Caco-2 (cell line): ENCODE results near the gene ENAH. TPM values are rescaled to one million over a fixed set of nuclear protein-coding genes. Genes with fewer than 3 reads are reported as not detected.

Source experiments
- BruUV-seq: library from RNA; stranded (reverse); fragments of 400-500 nt; replicated peaks from 2 replicates; lab custom pipeline; 2021; lab: Mats Ljungman, UMichigan
- CTCF ChIA-PET: fragments of 300-600 bp; sonication (Branson Sonifier 250); formaldehyde crosslinking; loops from one replicate; lab custom pipeline; 2022; ENCODE audit warnings: antibody characterized with exemption; lab: Charles Lee
- POLR2A ChIA-PET: fragments of 300-600 bp; sonication (Branson Sonifier 250); formaldehyde crosslinking; loops from one replicate; lab custom pipeline; 2022; ENCODE audit warnings: antibody characterized with exemption; lab: Charles Lee
- DNase-seq, 2 experiments: peaks; one replicate each; pipeline versions ENCODE4 v3.0.0 to v3.0.0-alpha.2; 2020 to 2022
- H3K27me3 ChIP-seq: replicated peaks from 2 replicates; pipeline ENCODE4 v1.6.0; 2011; ENCODE audit warnings: low read length; ENCODE audit not compliant: control insufficient read depth, insufficient read depth
- H3K36me3 ChIP-seq: 2 replicates; pipeline ENCODE4 v1.5.1; 2011; ENCODE audit warnings: low read length; ENCODE audit not compliant: control insufficient read depth, insufficient read depth
- H3K4me1 ChIP-seq: fragments of 250-450 bp; sonication (Bioruptor Pico); 2 replicates; pipeline ENCODE4 v1.5.1; 2020; ENCODE audit warnings: mild to moderate bottlenecking
- H3K4me3 ChIP-seq: 2 replicates; pipeline ENCODE4 v1.5.1; 2011; ENCODE audit warnings: low read depth, mild to moderate bottlenecking, control low read depth, low read length
- H3K9me3 ChIP-seq: fragments of 250-450 bp; sonication (Bioruptor Pico); 2 replicates; pipeline ENCODE4 v1.5.1; 2020; ENCODE audit warnings: mild to moderate bottlenecking, moderate library complexity
- H3K27ac Mint-ChIP-seq: one replicate; pipeline ENCODE4 v1.8.0; 2022; ENCODE audit warnings: mixed read lengths; ENCODE audit not compliant: unreplicated experiment
- H3K27me3 Mint-ChIP-seq: one replicate; pipeline ENCODE4 v1.8.0; 2022; ENCODE audit warnings: mixed read lengths; ENCODE audit not compliant: insufficient read depth, unreplicated experiment
- H3K36me3 Mint-ChIP-seq: one replicate; pipeline ENCODE4 v1.8.0; 2022; ENCODE audit warnings: mild to moderate bottlenecking, mixed read lengths; ENCODE audit not compliant: insufficient read depth, unreplicated experiment
- H3K4me1 Mint-ChIP-seq: one replicate; pipeline ENCODE4 v1.8.0; 2022; ENCODE audit warnings: low read depth, mixed read lengths; ENCODE audit not compliant: unreplicated experiment
- H3K4me3 Mint-ChIP-seq: one replicate; pipeline ENCODE4 v1.8.0; 2022; ENCODE audit warnings: mild to moderate bottlenecking, moderate library complexity, mixed read lengths; ENCODE audit not compliant: unreplicated experiment
- H3K9me3 Mint-ChIP-seq: one replicate; pipeline ENCODE4 v1.8.0; 2022; ENCODE audit warnings: mixed read lengths; ENCODE audit not compliant: unreplicated experiment
- intact Hi-C: fragments of 100-400 bp; cut with micrococcal nuclease; formaldehyde crosslinking; loops from one replicate; pipeline ENCODE4 v1.10.0; 2022; ENCODE audit not compliant: unreplicated experiment
- total RNA-seq: library from RNA; stranded (reverse); gene quantifications from 2 replicates; pipeline ENCODE4 v1.2.3, GENCODE V29; 2022
- TF ChIP-seq, protein P1 (sequence below), 2 experiments: fragments of 200-600 bp in 1 of 2; IDR thresholded peaks; 1 replicate in 1 of 2; 2 replicates in 1 of 2; pipeline versions ENCODE4 v1.5.1 to v1.8.0; 2011 to 2022; ENCODE audit warnings: antibody characterized with exemption in 1 of 2, control low read depth in 1 of 2, inconsistent platforms in 1 of 2, low read depth in 1 of 2, low read length in 1 of 2, mild to moderate bottlenecking in 1 of 2, moderate library complexity in 1 of 2; ENCODE audit not compliant: insufficient read depth in 1 of 2, severe bottlenecking in 1 of 2, unreplicated experiment in 1 of 2

Gene ENAH
- total RNA-seq, 1 experiment from 2014 or later = 78.0 TPM

DNA sequence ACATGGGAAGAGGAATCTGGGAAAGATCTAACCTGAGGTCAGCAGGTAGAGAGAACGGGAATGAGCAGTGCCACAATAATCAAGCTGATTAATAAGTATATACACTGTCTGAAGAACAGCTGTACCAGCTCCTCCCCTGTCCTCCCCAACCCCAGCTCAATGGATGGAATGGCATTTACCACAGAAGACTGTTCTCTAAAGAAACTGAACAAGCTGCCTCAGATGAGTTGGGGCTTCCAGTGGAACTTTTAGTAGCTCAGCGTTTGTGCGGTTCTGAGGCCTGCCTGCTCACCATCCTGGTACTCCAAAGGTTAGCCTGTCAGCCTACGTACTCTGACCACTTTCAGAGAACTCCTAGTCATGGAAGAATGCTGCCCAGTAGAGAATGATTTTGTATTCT, 123.2 kb downstream of the ENAH start:
- intact Hi-C loops = no loop called here
- BruUV-seq = no TSS peak
- no peak overlapping the region for H3K4me3 ChIP-seq
- H3K27me3 Mint-ChIP-seq = no peaks in the 10 kb centered on the region
- H3K9me3 ChIP-seq = no peaks in the 10 kb centered on the region
- no peak for DNase-seq
- no peaks in the 10 kb centered on the region for H3K36me3 Mint-ChIP-seq
- H3K36me3 ChIP-seq = no peaks in the 10 kb centered on the region
- H3K27me3 ChIP-seq = no peaks in the 10 kb centered on the region
- ChIA-PET CTCF (no interaction called here), POLR2A (no interaction called here)
- no peak overlapping the region for H3K27ac Mint-ChIP-seq
- H3K4me3 Mint-ChIP-seq = no peak overlapping the region
- H3K4me1 ChIP-seq = peaks cover 3% of the 10 kb centered on the region; the same call in 1 of the 2 replicates
- TF ChIP-seq, protein P1, sequence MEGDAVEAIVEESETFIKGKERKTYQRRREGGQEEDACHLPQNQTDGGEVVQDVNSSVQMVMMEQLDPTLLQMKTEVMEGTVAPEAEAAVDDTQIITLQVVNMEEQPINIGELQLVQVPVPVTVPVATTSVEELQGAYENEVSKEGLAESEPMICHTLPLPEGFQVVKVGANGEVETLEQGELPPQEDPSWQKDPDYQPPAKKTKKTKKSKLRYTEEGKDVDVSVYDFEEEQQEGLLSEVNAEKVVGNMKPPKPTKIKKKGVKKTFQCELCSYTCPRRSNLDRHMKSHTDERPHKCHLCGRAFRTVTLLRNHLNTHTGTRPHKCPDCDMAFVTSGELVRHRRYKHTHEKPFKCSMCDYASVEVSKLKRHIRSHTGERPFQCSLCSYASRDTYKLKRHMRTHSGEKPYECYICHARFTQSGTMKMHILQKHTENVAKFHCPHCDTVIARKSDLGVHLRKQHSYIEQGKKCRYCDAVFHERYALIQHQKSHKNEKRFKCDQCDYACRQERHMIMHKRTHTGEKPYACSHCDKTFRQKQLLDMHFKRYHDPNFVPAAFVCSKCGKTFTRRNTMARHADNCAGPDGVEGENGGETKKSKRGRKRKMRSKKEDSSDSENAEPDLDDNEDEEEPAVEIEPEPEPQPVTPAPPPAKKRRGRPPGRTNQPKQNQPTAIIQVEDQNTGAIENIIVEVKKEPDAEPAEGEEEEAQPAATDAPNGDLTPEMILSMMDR (IDR thresholded peaks at IDR 0.05; ENCODE audit: insufficient read depth in 1 of 2, low read depth in 1 of 2, low read length in 1 of 2, severe bottlenecking in 1 of 2, unreplicated experiment in 1 of 2) = no peak
- H3K4me1 Mint-ChIP-seq = peaks cover 9% of the 10 kb centered on the region
- H3K9me3 Mint-ChIP-seq = no peaks in the 10 kb centered on the region

DNA sequence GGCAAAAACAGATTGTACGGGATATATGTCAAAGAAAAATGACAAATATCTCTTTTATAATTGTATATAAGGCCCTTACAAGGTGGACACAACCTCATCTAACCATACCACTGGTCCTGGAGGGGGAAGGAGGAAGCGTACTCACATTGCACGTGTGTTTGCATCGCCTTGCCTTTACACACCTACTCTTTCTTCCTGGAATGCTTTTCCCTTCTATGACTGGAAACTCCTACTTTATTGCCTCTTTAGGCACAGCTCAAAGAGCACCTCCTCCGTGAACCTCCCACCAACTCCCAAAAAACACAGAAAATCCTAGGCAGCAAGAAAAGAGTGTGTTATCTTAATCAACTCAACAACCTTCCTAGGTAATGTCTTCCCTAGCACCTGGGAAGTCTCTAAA, 125.3 kb downstream of the ENAH start:
- ChIA-PET POLR2A (no interaction called here), CTCF (no interaction called here)
- intact Hi-C loops = no loop called here
- Mint-ChIP-seq H3K27ac (no peak overlapping the region), H3K27me3 (no peaks in the 10 kb centered on the region), H3K9me3 (no peaks in the 10 kb centered on the region), H3K4me3 (no peak overlapping the region), H3K4me1 (no peaks in the 10 kb centered on the region), H3K36me3 (no peaks in the 10 kb centered on the region)
- no peaks in the 10 kb centered on the region for H3K9me3 ChIP-seq
- TF ChIP-seq, protein P1 (IDR thresholded peaks at IDR 0.05; ENCODE audit: insufficient read depth in 1 of 2, low read depth in 1 of 2, low read length in 1 of 2, severe bottlenecking in 1 of 2, unreplicated experiment in 1 of 2) = no peak
- no peaks in the 10 kb centered on the region for H3K27me3 ChIP-seq
- H3K4me3 ChIP-seq = no peak overlapping the region
- DNase-seq = no peak
- no TSS peak for BruUV-seq
- no peaks in the 10 kb centered on the region; the same call in 1 of the 2 replicates for H3K4me1 ChIP-seq
- H3K36me3 ChIP-seq = no peaks in the 10 kb centered on the region

DNA sequence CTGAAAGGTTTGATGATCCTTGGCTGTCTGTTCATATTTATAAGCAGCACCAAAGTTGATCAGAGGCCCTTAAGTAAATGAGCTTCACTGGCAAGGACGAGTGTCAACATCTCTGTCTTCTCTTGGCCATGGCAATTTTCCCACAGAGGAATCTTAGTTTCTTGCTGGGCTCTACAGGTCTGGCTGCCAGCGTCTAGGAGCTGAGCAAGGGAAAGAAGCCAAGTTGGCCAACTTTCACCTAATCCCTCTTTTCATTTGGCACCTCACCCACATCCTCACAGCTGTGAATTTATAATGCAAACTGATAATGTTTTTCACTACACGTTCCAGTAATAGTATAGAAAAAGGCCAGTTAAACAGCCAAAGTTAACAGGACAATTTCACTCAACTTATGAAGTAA, 126.0 kb downstream of the ENAH start:
- H3K9me3 Mint-ChIP-seq = no peaks in the 10 kb centered on the region
- H3K4me1 Mint-ChIP-seq = no peaks in the 10 kb centered on the region
- DNase-seq = no peak
- H3K4me3 ChIP-seq = no peak overlapping the region
- no peaks in the 10 kb centered on the region for H3K36me3 ChIP-seq
- peaks cover 6% of the 10 kb centered on the region for H3K36me3 Mint-ChIP-seq
- TF ChIP-seq, protein P1 (IDR thresholded peaks at IDR 0.05; ENCODE audit: insufficient read depth in 1 of 2, low read depth in 1 of 2, low read length in 1 of 2, severe bottlenecking in 1 of 2, unreplicated experiment in 1 of 2) = no peak
- CTCF ChIA-PET = no interaction called here
- no peaks in the 10 kb centered on the region for H3K4me1 ChIP-seq
- no peaks in the 10 kb centered on the region for H3K27me3 ChIP-seq
- no peak overlapping the region for H3K27ac Mint-ChIP-seq
- no peaks in the 10 kb centered on the region for H3K27me3 Mint-ChIP-seq
- no TSS peak for BruUV-seq
- POLR2A ChIA-PET = no interaction called here
- intact Hi-C loops = no loop called here
- H3K4me3 Mint-ChIP-seq = no peak overlapping the region
- H3K9me3 ChIP-seq = no peaks in the 10 kb centered on the region
